Testis (tissue), 3 donors: ENCODE measurements around the gene NOTO. TPM values are rescaled to one million over a fixed set of nuclear protein-coding genes. Genes with fewer than 3 reads are reported as not detected.
"Not testable (repeated sequence)": the region's sequence is repeated elsewhere in the genome, so short reads cannot be mapped to it uniquely, and the experiment has no call there.

ENCODE experiments used
- DNase-seq: peaks from one replicate; pipeline ENCODE4 v3.0.0-alpha.2; 2019
- H3K27ac ChIP-seq, 2 donors: fragments of 200-600 bp; sonication (generic); one replicate each; pipeline ENCODE4 v1.5.1; 2019
- H3K27me3 ChIP-seq: fragments of 200-600 bp; sonication (generic); one replicate; pipeline ENCODE4 v1.5.1; 2019
- H3K36me3 ChIP-seq: fragments of 200-600 bp; sonication (generic); one replicate; pipeline ENCODE4 v1.5.1; 2017; ENCODE audit warnings: low read depth; ENCODE audit errors: missing control alignments
- H3K4me1 ChIP-seq: fragments of 200-600 bp; sonication (generic); one replicate; pipeline ENCODE4 v1.5.1; 2019
- H3K4me3 ChIP-seq, 2 donors: fragments of 200-600 bp; sonication (generic); one replicate each; pipeline ENCODE4 v1.5.1; 2017 to 2019
- H3K9me3 ChIP-seq: fragments of 200-600 bp; sonication (generic); one replicate; pipeline ENCODE4 v1.5.1; 2017
- CTCF ChIP-seq, 3 experiments: fragments of 450-650 bp in 2 of 3; fragments of 200-600 bp in 1 of 3; sonication (generic) in 1 of 3; IDR thresholded peaks; one replicate each; pipeline ENCODE4 v1.5.1; 2016 to 2019; ENCODE audit warnings: antibody characterized with exemption in 3 of 3, mild to moderate bottlenecking in 2 of 3, moderate library complexity in 1 of 3
- POLR2A ChIP-seq: fragments of 450-650 bp; IDR thresholded peaks from one replicate; pipeline ENCODE4 v1.6.1; 2017; ENCODE audit warnings: antibody characterized with exemption, mild to moderate bottlenecking, moderate library complexity
- WGBS, 2 donors: methylation state at CpG; one replicate each; pipeline ENCODE4 v1.1.5; 2018; 5-methylcytosine and 5-hydroxymethylcytosine counted together
- intact Hi-C: fragments of 100-400 bp; cut with DNase I; formaldehyde crosslinking; loops from one replicate; pipeline ENCODE4 v1.15.1; 2023; ENCODE audit warnings: low total_unique reads
- polyA plus RNA-seq: library from polyadenylated mRNA; stranded (reverse); fragments of 350-450 nt; fragmentation: Illumina TruSeq; extraction: RNeasy Lipid Tissue Mini Kit (QIAGEN cat#74804); gene quantifications from one replicate; pipeline ENCODE4 v1.2.3, GENCODE V29; 2014; ENCODE audit warnings: low read depth, low replicate concordance; ENCODE audit not compliant: insufficient read depth
- total RNA-seq, 2 donors: library from RNA; depleted of rRNA; stranded (reverse); fragments of >200 nt; gene quantifications; one replicate each; pipeline ENCODE4 v1.2.3, GENCODE V29; 2016

The NOTO gene
- total and polyA plus RNA-seq, 3 donors from 2014 or later = 0.37 to 0.63 TPM; not detected in 1

- 56 to 59% methylated on average over 7 of the region's 7 CpGs for WGBS, 2 donors
- H3K9me3 ChIP-seq, intact Hi-C loops, DNase-seq, H3K4me3 ChIP-seq, H3K36me3 ChIP-seq, H3K4me1 ChIP-seq, H3K27ac ChIP-seq, H3K27me3 ChIP-seq: not testable (repeated sequence)
Measured at GRCh38 chr2:73170341-73170740, 32.0 kb upstream of the NOTO start.

GRCh38 chr2:73172963-73173362, 29.4 kb upstream of the NOTO start:
- H3K27me3 ChIP-seq = no peaks in the 10 kb centered on the region
- H3K4me1 ChIP-seq = peaks cover 19% of the 10 kb centered on the region
- H3K36me3 ChIP-seq = no peaks in the 10 kb centered on the region
- no peak overlapping the region for H3K27ac ChIP-seq
- no peak for DNase-seq
- H3K4me3 ChIP-seq = no peak overlapping the region
- H3K9me3 ChIP-seq = no peaks in the 10 kb centered on the region
- 83 to 90% methylated on average over 6 of the region's 6 CpGs for WGBS, 2 donors
- intact Hi-C loops = no loop called here
- TF ChIP-seq CTCF (IDR thresholded peaks at IDR 0.05) = no peak
- TF ChIP-seq POLR2A = no peak

GRCh38 chr2:73173781-73174180, 28.6 kb upstream of the NOTO start:
- intact Hi-C loops = no loop called here
- Histone ChIP-seq H3K4me3 (no peak overlapping the region), H3K9me3 (no peaks in the 10 kb centered on the region), H3K4me1 (peaks cover 21% of the 10 kb centered on the region), H3K27me3 (no peaks in the 10 kb centered on the region), H3K27ac (no peak overlapping the region), H3K36me3 (no peaks in the 10 kb centered on the region)
- TF ChIP-seq CTCF (IDR thresholded peaks at IDR 0.05) (no peak), POLR2A (no peak)
- no peak for DNase-seq
- 86 to 97% methylated on average over 7 of the region's 7 CpGs for WGBS, 2 donors

GRCh38 chr2:73174244-73174643, 28.1 kb upstream of the NOTO start:
- no peaks in the 10 kb centered on the region for H3K27me3 ChIP-seq
- H3K9me3 ChIP-seq = no peaks in the 10 kb centered on the region
- H3K27ac ChIP-seq = no peak overlapping the region
- no peak for DNase-seq
- H3K4me3 ChIP-seq = no peak overlapping the region
- no peaks in the 10 kb centered on the region for H3K36me3 ChIP-seq
- intact Hi-C loops = no loop called here
- TF ChIP-seq POLR2A (no peak), CTCF (IDR thresholded peaks at IDR 0.05) (no peak)
- peaks cover 21% of the 10 kb centered on the region for H3K4me1 ChIP-seq
- 93 to 94% methylated on average over 8 to 10 of the region's 10 CpGs for WGBS, 2 donors

GRCh38 chr2:73174941-73175662, 27.3 kb upstream of the NOTO start:
- H3K4me3 ChIP-seq = peak overlapping the region; percentile 19 to 67
- no peaks in the 10 kb centered on the region for H3K27me3 ChIP-seq
- intact Hi-C loops = no loop called here
- H3K36me3 ChIP-seq = no peaks in the 10 kb centered on the region
- TF ChIP-seq CTCF (IDR thresholded peaks at IDR 0.05) (no peak), POLR2A (no peak)
- 39 to 44% methylated on average over 10 to 18 of the region's 25 CpGs for WGBS, 2 donors
- no peak for DNase-seq
- no peaks in the 10 kb centered on the region for H3K9me3 ChIP-seq
- H3K27ac ChIP-seq = no peak overlapping the region
- peaks cover 21% of the 10 kb centered on the region for H3K4me1 ChIP-seq
